HepG2 (cell line): ENCODE measurements around the gene SLC1A3. TPM values are rescaled to one million over a fixed set of nuclear protein-coding genes. Genes with fewer than 3 reads are reported as not detected.

Source experiments
- ATAC-seq: fragments of 200-7000 bp; cut with Tn5 transposase; 3 replicates; pipeline ENCODE4 v1.9.1; 2020; ENCODE audit warnings: mild to moderate bottlenecking, moderate library complexity
- BruUV-seq: library from RNA; stranded (reverse); fragments of 400-500 nt; replicated peaks from 2 replicates; lab custom pipeline; 2021; lab: Mats Ljungman, UMichigan
- CTCF ChIA-PET: fragments of 300-600 bp; formaldehyde crosslinking; extraction: SDS; loops from one replicate; lab custom pipeline; 2021; ENCODE audit warnings: low total read pairs, inconsistent platforms, low intra/inter-chr PET ratio; lab: Yijun Ruan, JAX
- POLR2A ChIA-PET: fragments of 350-600 bp; sonication (Branson Sonifier 250); formaldehyde crosslinking; loops from one replicate; lab custom pipeline; 2020; ENCODE audit warnings: antibody characterized with exemption, inconsistent platforms; lab: Yijun Ruan, JAX
- DNase-seq: peaks from one replicate; pipeline ENCODE4 v3.0.0-alpha.2; 2015; ENCODE audit warnings: low spot score
- FAIRE-seq: peaks from 3 replicates; lab custom pipeline; 2011; peaks lifted over from hg19 to GRCh38; lab: Jason Lieb, UNC
- H2AFZ ChIP-seq: one replicate; pipeline ENCODE4 v1.6.1; 2011; ENCODE audit warnings: low read length, inconsistent platforms
- H3K27ac ChIP-seq: fragments of 300-600 bp; 3 replicates; pipeline ENCODE4 v1.8.0; 2011; ENCODE audit warnings: mixed run types, mild to moderate bottlenecking, mixed read lengths, low read length, inconsistent platforms; ENCODE audit not compliant: insufficient read depth; ENCODE audit errors: extremely low read length
- H3K27me3 ChIP-seq, 2 experiments: fragments of 200-600 bp in 1 of 2; 2 replicates in 1 of 2; 3 replicates in 1 of 2; pipeline versions ENCODE4 v1.6.0 to v1.8.0; 2011; ENCODE audit warnings: low read length in 2 of 2, mild to moderate bottlenecking in 2 of 2, moderate library complexity in 2 of 2, inconsistent platforms in 1 of 2; ENCODE audit not compliant: insufficient read depth in 2 of 2, control insufficient read depth in 1 of 2
- H3K36me3 ChIP-seq, 2 experiments: fragments of 200-600 bp in 1 of 2; replicated peaks in 1 of 2; 2 replicates in 1 of 2; 3 replicates in 1 of 2; pipeline versions ENCODE4 v1.5.1 to v1.8.0; 2011; ENCODE audit warnings: low read length in 2 of 2, inconsistent platforms in 1 of 2; ENCODE audit not compliant: insufficient read depth in 2 of 2, control insufficient read depth in 1 of 2
- H3K4me1 ChIP-seq: 2 replicates; pipeline ENCODE4 v1.5.1; 2012; ENCODE audit warnings: low read length, inconsistent platforms; ENCODE audit not compliant: insufficient read depth
- H3K4me2 ChIP-seq: 2 replicates; pipeline ENCODE4 v1.6.0; 2011; ENCODE audit warnings: low read depth, low read length, inconsistent platforms
- H3K4me3 ChIP-seq, 3 experiments: fragments of 200-600 bp in 1 of 3; sonication (generic), shearing (Covaris generic) in 1 of 3; replicated peaks in 1 of 3; 2 replicates each; pipeline ENCODE4 v1.5.1; 2011 to 2016; ENCODE audit warnings: low read length in 3 of 3, inconsistent platforms in 2 of 3, low read depth in 2 of 3, mild to moderate bottlenecking in 2 of 3, control low read depth in 1 of 3, mixed read lengths in 1 of 3; ENCODE audit not compliant: insufficient read depth in 1 of 3
- H3K79me2 ChIP-seq: one replicate; pipeline ENCODE4 v1.6.1; 2011; ENCODE audit warnings: low read length, inconsistent platforms; ENCODE audit not compliant: insufficient read depth
- H3K9ac ChIP-seq: 2 replicates; pipeline ENCODE4 v1.6.0; 2011; ENCODE audit warnings: mild to moderate bottlenecking, low read depth, low read length, inconsistent platforms; ENCODE audit not compliant: insufficient read depth
- H3K9me3 ChIP-seq: 2 replicates; pipeline ENCODE4 v1.5.1; 2012; ENCODE audit warnings: mild to moderate bottlenecking, low read length
- H4K20me1 ChIP-seq: 2 replicates; pipeline ENCODE4 v1.6.0; 2011; ENCODE audit warnings: inconsistent platforms, mild to moderate bottlenecking, low read length, moderate library complexity; ENCODE audit not compliant: insufficient read depth
- MTA1 ChIP-seq: sonication (generic); formaldehyde crosslinking; IDR thresholded peaks from 2 replicates; pipeline ENCODE4 v1.4.0; 2020; ENCODE audit warnings: missing genetic modification reagents, mild to moderate bottlenecking, borderline replicate concordance
- RFX3 ChIP-seq: IDR thresholded peaks from 2 replicates; pipeline ENCODE4 v1.6.1; 2016; ENCODE audit warnings: missing biosample characterization, missing genetic modification reagents
- TRIM24 ChIP-seq: sonication (generic); formaldehyde crosslinking; IDR thresholded peaks from 2 replicates; pipeline ENCODE4 v1.8.0; 2022; ENCODE audit warnings: mild to moderate bottlenecking, missing genetic modification reagents
- ZNF224 ChIP-seq: sonication (generic); formaldehyde crosslinking; IDR thresholded peaks from 2 replicates; pipeline ENCODE4 v1.5.0; 2020; ENCODE audit warnings: mild to moderate bottlenecking, missing genetic modification reagents
- ZNF292 ChIP-seq: sonication (generic); formaldehyde crosslinking; IDR thresholded peaks from 2 replicates; pipeline ENCODE4 v1.8.1; 2022; ENCODE audit warnings: mild to moderate bottlenecking, low read depth, missing genetic modification reagents, borderline replicate concordance
- ZNF460 ChIP-seq: sonication (generic); formaldehyde crosslinking; IDR thresholded peaks from 2 replicates; pipeline ENCODE4 v1.5.1; 2020; ENCODE audit warnings: missing genetic modification reagents, mild to moderate bottlenecking, borderline replicate concordance
- ZNF577 ChIP-seq: sonication (generic); formaldehyde crosslinking; IDR thresholded peaks from 2 replicates; pipeline ENCODE4 v1.4.0; 2020; ENCODE audit warnings: mild to moderate bottlenecking, low read depth, missing genetic modification reagents, borderline replicate concordance
- WGBS: methylation state at CpG from one replicate; pipeline ENCODE4 v1.1.6; 2017; ENCODE audit warnings: low lambda C conversion rate; 5-methylcytosine and 5-hydroxymethylcytosine counted together
- in situ Hi-C: cut with HindIII; loops from 2 replicates; pipeline ENCODE4 v1.10.0; 2017; ENCODE audit warnings: low pct_unique_long_range_greater_than_20kb; ENCODE audit not compliant: extremely low pct_ligation_motif_present
- intact Hi-C: fragments of 100-400 bp; cut with micrococcal nuclease; formaldehyde crosslinking; loops from one replicate; pipeline ENCODE4 v1.10.0; 2022; ENCODE audit not compliant: unreplicated experiment
- polyA plus RNA-seq, 8 experiments: library from polyadenylated mRNA; depleted of rRNA in 3 of 8; stranded (reverse) in 7 of 8; unstranded in 1 of 8; fragments of >200 nt; fragmentation: Illumina TruSeq in 4 of 8; extraction: Trizol in 4 of 8; gene quantifications; 2 replicates each; pipeline versions ENCODE4 v1.2.1 to v1.2.3, GENCODE V29; 2011 to 2016; ENCODE audit warnings: low read depth in 4 of 8, missing spikeins in 1 of 8, mixed read lengths in 1 of 8; ENCODE audit not compliant: insufficient read depth in 1 of 8
- total RNA-seq, 5 experiments: library from RNA; depleted of rRNA; stranded (reverse); fragments of >200 nt; fragmentation: Illumina TruSeq; extraction: Trizol; gene quantifications; 2 replicates each; pipeline ENCODE4 v1.2.3, GENCODE V29; 2016; ENCODE audit warnings: low read depth in 1 of 5
- TF ChIP-seq, protein P1 (sequence below): sonication (generic); formaldehyde crosslinking; IDR thresholded peaks from 2 replicates; pipeline ENCODE4 v1.9.0; 2022; ENCODE audit warnings: low read depth, missing genetic modification reagents
- TF ChIP-seq, protein P2 (sequence below): sonication (generic); formaldehyde crosslinking; IDR thresholded peaks from 2 replicates; pipeline ENCODE4 v1.4.0; 2020; ENCODE audit warnings: missing genetic modification reagents
- TF ChIP-seq, protein P3 (sequence below): sonication (generic); formaldehyde crosslinking; IDR thresholded peaks from 2 replicates; pipeline ENCODE4 v1.8.1; 2023; ENCODE audit warnings: missing genetic modification reagents, inconsistent platforms, borderline replicate concordance

The SLC1A3 gene
- total and polyA plus RNA-seq, 2 of the 13 experiments (the other 11 are each of a cell fraction or from before 2014, with no cell fraction given), result 0.09 TPM; not detected in 1

DNA sequence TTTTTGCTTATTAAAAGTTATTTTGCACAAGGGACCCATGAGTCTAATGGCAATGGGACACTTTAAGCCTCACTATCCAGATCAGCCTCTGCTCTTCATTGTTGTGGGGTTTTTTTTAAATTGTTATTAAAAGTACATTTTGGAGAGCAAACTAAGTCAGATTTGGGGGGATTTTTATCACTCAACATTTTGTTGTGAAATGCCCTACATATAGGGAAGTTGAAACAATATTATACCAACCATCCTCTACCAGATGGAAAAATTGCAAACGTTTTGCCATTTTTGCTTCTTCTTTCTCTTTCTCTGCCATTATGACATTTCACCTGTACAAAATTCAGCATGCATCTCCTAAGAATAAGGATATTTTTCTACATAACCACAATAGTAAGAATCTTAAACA is 75.3 kb downstream of the SLC1A3 start (continued):
- TF ChIP-seq, protein P1, sequence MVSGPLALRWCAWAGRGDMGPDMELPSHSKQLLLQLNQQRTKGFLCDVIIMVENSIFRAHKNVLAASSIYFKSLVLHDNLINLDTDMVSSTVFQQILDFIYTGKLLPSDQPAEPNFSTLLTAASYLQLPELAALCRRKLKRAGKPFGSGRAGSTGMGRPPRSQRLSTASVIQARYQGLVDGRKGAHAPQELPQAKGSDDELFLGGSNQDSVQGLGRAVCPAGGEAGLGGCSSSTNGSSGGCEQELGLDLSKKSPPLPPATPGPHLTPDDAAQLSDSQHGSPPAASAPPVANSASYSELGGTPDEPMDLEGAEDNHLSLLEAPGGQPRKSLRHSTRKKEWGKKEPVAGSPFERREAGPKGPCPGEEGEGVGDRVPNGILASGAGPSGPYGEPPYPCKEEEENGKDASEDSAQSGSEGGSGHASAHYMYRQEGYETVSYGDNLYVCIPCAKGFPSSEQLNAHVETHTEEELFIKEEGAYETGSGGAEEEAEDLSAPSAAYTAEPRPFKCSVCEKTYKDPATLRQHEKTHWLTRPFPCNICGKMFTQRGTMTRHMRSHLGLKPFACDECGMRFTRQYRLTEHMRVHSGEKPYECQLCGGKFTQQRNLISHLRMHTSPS (CRISPR knock-in tag), result no peak
- TF ChIP-seq ZNF224 (CRISPR knock-in tag), result no peak
- no peak for TF ChIP-seq RFX3 (CRISPR knock-in tag)
- no peak for TF ChIP-seq ZNF460 (CRISPR knock-in tag)
- TF ChIP-seq TRIM24 (CRISPR knock-in tag), result no peak
- TF ChIP-seq, protein P2, sequence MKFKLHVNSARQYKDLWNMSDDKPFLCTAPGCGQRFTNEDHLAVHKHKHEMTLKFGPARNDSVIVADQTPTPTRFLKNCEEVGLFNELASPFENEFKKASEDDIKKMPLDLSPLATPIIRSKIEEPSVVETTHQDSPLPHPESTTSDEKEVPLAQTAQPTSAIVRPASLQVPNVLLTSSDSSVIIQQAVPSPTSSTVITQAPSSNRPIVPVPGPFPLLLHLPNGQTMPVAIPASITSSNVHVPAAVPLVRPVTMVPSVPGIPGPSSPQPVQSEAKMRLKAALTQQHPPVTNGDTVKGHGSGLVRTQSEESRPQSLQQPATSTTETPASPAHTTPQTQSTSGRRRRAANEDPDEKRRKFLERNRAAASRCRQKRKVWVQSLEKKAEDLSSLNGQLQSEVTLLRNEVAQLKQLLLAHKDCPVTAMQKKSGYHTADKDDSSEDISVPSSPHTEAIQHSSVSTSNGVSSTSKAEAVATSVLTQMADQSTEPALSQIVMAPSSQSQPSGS, result no peak

DNA sequence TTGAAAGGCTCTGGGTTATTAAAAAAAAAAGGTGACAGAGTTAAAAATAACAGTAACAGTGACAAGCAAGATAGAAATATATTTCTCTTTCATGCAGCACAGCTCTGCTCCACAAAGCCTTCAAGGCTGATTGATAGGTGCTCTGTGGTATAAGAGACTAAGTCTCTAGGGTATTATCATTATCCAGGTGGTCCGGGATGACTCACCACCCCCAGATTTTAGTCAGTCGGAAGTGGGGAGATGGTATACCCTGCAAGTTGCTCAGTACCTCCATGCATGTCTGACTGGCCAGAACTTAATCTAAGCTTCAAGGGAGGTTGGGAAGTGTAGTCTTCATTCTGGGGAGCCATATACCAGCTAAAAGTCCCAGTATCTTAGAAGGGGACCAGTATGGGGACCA is 76.1 kb downstream of the SLC1A3 start:
- DNase-seq (no peak), FAIRE-seq (no peak), ATAC-seq (no peak)
- H3K79me2 ChIP-seq, result no peaks in the 10 kb centered on the region
- in situ Hi-C loops (loop anchor here (25.0 kb wide), 2 partner anchors 420 to 620 kb away; partner anchors contain the start of gene UGT3A2), intact Hi-C loops (no loop called here)
- H3K4me1 ChIP-seq, result no peaks in the 10 kb centered on the region
- peaks cover 0 to 7% of the 10 kb centered on the region in 2 experiments; a peak in 2 of 5 replicates for H3K27me3 ChIP-seq
- ChIA-PET CTCF (no interaction called here), POLR2A (no interaction called here)
- H4K20me1 ChIP-seq, result no peaks in the 10 kb centered on the region
- TF ChIP-seq, protein P3, sequence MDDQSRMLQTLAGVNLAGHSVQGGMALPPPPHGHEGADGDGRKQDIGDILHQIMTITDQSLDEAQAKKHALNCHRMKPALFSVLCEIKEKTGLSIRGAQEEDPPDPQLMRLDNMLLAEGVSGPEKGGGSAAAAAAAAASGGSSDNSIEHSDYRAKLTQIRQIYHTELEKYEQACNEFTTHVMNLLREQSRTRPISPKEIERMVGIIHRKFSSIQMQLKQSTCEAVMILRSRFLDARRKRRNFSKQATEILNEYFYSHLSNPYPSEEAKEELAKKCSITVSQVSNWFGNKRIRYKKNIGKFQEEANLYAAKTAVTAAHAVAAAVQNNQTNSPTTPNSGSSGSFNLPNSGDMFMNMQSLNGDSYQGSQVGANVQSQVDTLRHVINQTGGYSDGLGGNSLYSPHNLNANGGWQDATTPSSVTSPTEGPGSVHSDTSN, result no peak
- TF ChIP-seq ZNF577 (CRISPR knock-in tag) (no peak), MTA1 (CRISPR knock-in tag) (no peak), ZNF292 (CRISPR knock-in tag) (no peak)
- H3K27ac ChIP-seq, result no peak overlapping the region
- no peak overlapping the region for H2AFZ ChIP-seq
- H3K4me3 ChIP-seq, result no peak overlapping the region
- no peak overlapping the region for H3K9ac ChIP-seq
- 0% methylated on average over 2 of the region's 2 CpGs for WGBS
- H3K36me3 ChIP-seq, result no peaks in the 10 kb centered on the region
- BruUV-seq, result no TSS peak
- no peak overlapping the region for H3K4me2 ChIP-seq
- H3K9me3 ChIP-seq, result no peaks in the 10 kb centered on the region
